ENCODE data around the gene IL1R1. TPM values are rescaled to one million over a fixed set of nuclear protein-coding genes. Genes with fewer than 3 reads are reported as not detected.

IL1R1 gene
- total RNA-seq, 1 donor: 89.8 TPM

GRCh38 chr2:102096103-102096502, 46.4 kb upstream of the IL1R1 start:
- H3K9me3 ChIP-seq (ENCODE audit: low read depth, low read length): no peaks in the 10 kb centered on the region
- H3K36me3 ChIP-seq (ENCODE audit: insufficient read depth, low read length): no peaks in the 10 kb centered on the region
- no peak for TF ChIP-seq CTCF (IDR thresholded peaks at IDR 0.05; ENCODE audit: extremely low read depth, low read depth, low read length)
- no peak overlapping the region for H2AFZ ChIP-seq (ENCODE audit: low read length)
- H3K4me1 ChIP-seq (ENCODE audit: insufficient read depth, low read length): peaks cover 23% of the 10 kb centered on the region
- H3K4me2 ChIP-seq (ENCODE audit: insufficient read depth, low read length): no peak overlapping the region
- no peaks in the 10 kb centered on the region for H3K79me2 ChIP-seq (ENCODE audit: insufficient read depth, low read length)
- peak overlapping the region; percentile 66 for H3K27ac ChIP-seq (ENCODE audit: low read depth, low read length)
- no peak for DNase-seq (ENCODE audit: insufficient read length, low spot score, missing footprints)
- H3K4me3 ChIP-seq (ENCODE audit: insufficient read depth, low read length): no peak overlapping the region
- no peaks in the 10 kb centered on the region for H4K20me1 ChIP-seq (ENCODE audit: insufficient read depth, low read length)
- no peaks in the 10 kb centered on the region for H3K27me3 ChIP-seq (ENCODE audit: insufficient read depth, low read length)

GRCh38 chr2:102098756-102099155, 43.8 kb upstream of the IL1R1 start:
- H3K27ac ChIP-seq (ENCODE audit: low read depth, low read length): no peak overlapping the region
- H2AFZ ChIP-seq (ENCODE audit: low read length): no peak overlapping the region
- H3K36me3 ChIP-seq (ENCODE audit: insufficient read depth, low read length): no peaks in the 10 kb centered on the region
- H3K4me1 ChIP-seq (ENCODE audit: insufficient read depth, low read length): peaks cover 28% of the 10 kb centered on the region
- no peak overlapping the region for H3K4me2 ChIP-seq (ENCODE audit: insufficient read depth, low read length)
- H3K27me3 ChIP-seq (ENCODE audit: insufficient read depth, low read length): no peaks in the 10 kb centered on the region
- H3K79me2 ChIP-seq (ENCODE audit: insufficient read depth, low read length): no peaks in the 10 kb centered on the region
- H3K9me3 ChIP-seq (ENCODE audit: low read depth, low read length): no peaks in the 10 kb centered on the region
- no peak for DNase-seq (ENCODE audit: insufficient read length, low spot score, missing footprints)
- TF ChIP-seq CTCF (IDR thresholded peaks at IDR 0.05; ENCODE audit: extremely low read depth, low read depth, low read length): no peak
- H4K20me1 ChIP-seq (ENCODE audit: insufficient read depth, low read length): no peaks in the 10 kb centered on the region
- H3K4me3 ChIP-seq (ENCODE audit: insufficient read depth, low read length): no peak overlapping the region

GRCh38 chr2:102099536-102100298, 42.8 kb upstream of the IL1R1 start:
- no peak for TF ChIP-seq CTCF (IDR thresholded peaks at IDR 0.05; ENCODE audit: extremely low read depth, low read depth, low read length)
- Histone ChIP-seq H3K4me2 (ENCODE audit: insufficient read depth, low read length) (peak overlapping the region; percentile 5), H3K4me3 (ENCODE audit: insufficient read depth, low read length) (no peak overlapping the region), H3K4me1 (ENCODE audit: insufficient read depth, low read length) (peaks cover 33% of the 10 kb centered on the region), H3K27me3 (ENCODE audit: insufficient read depth, low read length) (no peaks in the 10 kb centered on the region), H2AFZ (ENCODE audit: low read length) (no peak overlapping the region), H3K79me2 (ENCODE audit: insufficient read depth, low read length) (no peaks in the 10 kb centered on the region), H4K20me1 (ENCODE audit: insufficient read depth, low read length) (no peaks in the 10 kb centered on the region), H3K36me3 (ENCODE audit: insufficient read depth, low read length) (no peaks in the 10 kb centered on the region), H3K9me3 (ENCODE audit: low read depth, low read length) (no peaks in the 10 kb centered on the region), H3K27ac (ENCODE audit: low read depth, low read length) (peak overlapping the region; percentile 57)
- DNase-seq (ENCODE audit: insufficient read length, low spot score, missing footprints): peak; percentile 42

GRCh38 chr2:102100371-102101096, 42.0 kb upstream of the IL1R1 start:
- peak; percentile 54 for DNase-seq (ENCODE audit: insufficient read length, low spot score, missing footprints)
- Histone ChIP-seq H3K9me3 (ENCODE audit: low read depth, low read length) (no peaks in the 10 kb centered on the region), H3K4me1 (ENCODE audit: insufficient read depth, low read length) (peaks cover 29% of the 10 kb centered on the region), H3K27me3 (ENCODE audit: insufficient read depth, low read length) (no peaks in the 10 kb centered on the region), H2AFZ (ENCODE audit: low read length) (no peak overlapping the region), H3K4me2 (ENCODE audit: insufficient read depth, low read length) (peak overlapping the region; percentile 5), H3K36me3 (ENCODE audit: insufficient read depth, low read length) (no peaks in the 10 kb centered on the region), H3K4me3 (ENCODE audit: insufficient read depth, low read length) (no peak overlapping the region), H4K20me1 (ENCODE audit: insufficient read depth, low read length) (no peaks in the 10 kb centered on the region), H3K27ac (ENCODE audit: low read depth, low read length) (peak overlapping the region; percentile 57), H3K79me2 (ENCODE audit: insufficient read depth, low read length) (no peaks in the 10 kb centered on the region)
- TF ChIP-seq CTCF (IDR thresholded peaks at IDR 0.05; ENCODE audit: extremely low read depth, low read depth, low read length): no peak

Measured in osteoblast (primary cell).